Measurements from ENCODE around the gene DGLUCY.
"Not testable (repeated sequence)": the region's sequence is repeated elsewhere in the genome, so short reads cannot be mapped to it uniquely, and the experiment has no call there.

The DGLUCY gene

GRCh38 chr14:91113829-91114078 is at the start of gene DGLUCY:
Gene DGLUCY, plus strand, starts transcription at chr14:91114073. Its CDS starts 46,222 bp downstream, at chr14:91160295.
- peak; percentile 73 for DNase-seq (ENCODE audit: insufficient read length, low spot score)

GRCh38 chr14:91065266-91065665 is 48.6 kb upstream of the DGLUCY start:
- FAIRE-seq = no peak
- no peak for DNase-seq (ENCODE audit: insufficient read length, low spot score)

More at GRCh38 chr14:91113829-91114078, at the start of gene DGLUCY:
- FAIRE-seq = no peak

DNA sequence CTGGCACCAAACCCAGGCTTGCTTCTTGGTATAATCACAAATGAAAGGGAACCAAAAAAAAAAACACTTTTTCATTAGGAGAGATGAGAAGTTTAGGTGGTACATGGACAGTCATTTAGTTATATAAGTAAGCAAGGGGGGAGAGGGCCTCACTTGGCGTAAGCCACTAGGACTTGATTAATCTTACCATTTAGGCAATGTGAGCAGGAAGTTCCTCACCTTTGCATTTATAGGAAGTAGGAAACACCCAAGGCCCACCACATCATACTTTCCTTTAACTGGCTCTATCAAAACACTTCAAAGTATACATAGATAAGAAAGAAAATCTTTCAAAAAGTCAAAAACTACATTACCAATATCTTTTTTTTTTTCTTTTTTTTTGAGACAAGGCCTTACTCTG is 46.7 kb upstream of the DGLUCY start:
- FAIRE-seq (no peak), DNase-seq (ENCODE audit: insufficient read length, low spot score) (no peak)

GRCh38 chr14:91068642-91069041 is 45.2 kb upstream of the DGLUCY start:
- FAIRE-seq (no peak), DNase-seq (ENCODE audit: insufficient read length, low spot score) (no peak)

GRCh38 chr14:91070572-91070971 is 43.3 kb upstream of the DGLUCY start:
- FAIRE-seq = no peak
- no peak for DNase-seq (ENCODE audit: insufficient read length, low spot score)

DNA sequence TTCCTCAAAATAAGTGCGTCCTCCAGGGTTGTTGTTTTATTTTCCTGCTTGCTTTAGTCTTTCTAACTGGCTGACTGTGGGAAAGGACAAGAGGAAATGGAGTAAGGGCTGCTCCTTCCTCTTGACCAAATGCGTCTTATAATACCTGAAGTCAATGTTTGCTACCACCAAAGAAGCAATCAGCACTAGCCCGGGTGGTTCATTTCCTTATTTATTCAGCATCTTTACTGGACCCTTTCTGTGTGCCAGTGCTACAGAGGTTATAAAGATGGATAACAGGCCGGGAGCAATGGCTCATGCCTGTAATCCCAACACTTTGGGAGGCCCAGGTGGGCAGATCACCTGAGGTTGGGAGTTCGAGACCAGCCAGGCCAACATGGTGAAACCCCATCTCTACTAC is 38.3 kb upstream of the DGLUCY start:
- DNase-seq (ENCODE audit: insufficient read length, low spot score) (no peak), FAIRE-seq (no peak)

- DNase-seq (ENCODE audit: insufficient read length, low spot score) = no peak
- FAIRE-seq = peak; percentile 83
Measured at GRCh38 chr14:91078095-91078737, 35.7 kb upstream of the DGLUCY start.

- no peak for DNase-seq (ENCODE audit: insufficient read length, low spot score)
- FAIRE-seq = no peak
Measured at GRCh38 chr14:91080071-91080470, 33.8 kb upstream of the DGLUCY start.

- FAIRE-seq = no peak
- no peak for DNase-seq (ENCODE audit: insufficient read length, low spot score)
Measured at GRCh38 chr14:91082282-91082681, 31.6 kb upstream of the DGLUCY start.

GRCh38 chr14:91084516-91084915 is 29.4 kb upstream of the DGLUCY start:
- DNase-seq (ENCODE audit: insufficient read length, low spot score) (no peak), FAIRE-seq (no peak)

DNA sequence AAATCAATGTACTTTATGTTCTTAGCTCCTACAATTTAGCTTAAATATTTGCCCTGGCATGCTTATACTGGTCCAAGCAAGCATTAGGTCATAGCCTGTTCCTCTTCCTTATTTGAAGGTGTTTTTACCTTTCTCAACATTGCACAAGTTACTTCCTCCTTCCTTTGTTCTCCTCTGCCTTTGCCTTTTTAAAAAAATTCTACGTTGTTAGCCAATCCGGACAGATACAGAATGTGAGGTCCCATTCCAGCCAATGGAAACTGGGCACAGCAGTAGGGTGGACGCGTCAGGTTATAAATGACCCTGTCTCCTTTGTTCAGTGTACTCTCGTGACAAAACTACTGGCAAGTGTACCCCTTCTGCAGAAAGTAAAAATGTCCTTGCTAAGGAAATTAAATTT is 26.4 kb upstream of the DGLUCY start:
- not testable (repeated sequence) for DNase-seq (ENCODE audit: insufficient read length, low spot score); FAIRE-seq

- DNase-seq (ENCODE audit: insufficient read length, low spot score) = no peak
- no peak for FAIRE-seq
Measured at GRCh38 chr14:91088585-91089235, 25.2 kb upstream of the DGLUCY start.

GRCh38 chr14:91089958-91090535 is 23.8 kb upstream of the DGLUCY start:
- FAIRE-seq = no peak

GRCh38 chr14:91090743-91091142 is 23.1 kb upstream of the DGLUCY start:
- FAIRE-seq = no peak

More at GRCh38 chr14:91089958-91090535, 23.8 kb upstream of the DGLUCY start:
- no peak for DNase-seq (ENCODE audit: insufficient read length, low spot score)

DNA sequence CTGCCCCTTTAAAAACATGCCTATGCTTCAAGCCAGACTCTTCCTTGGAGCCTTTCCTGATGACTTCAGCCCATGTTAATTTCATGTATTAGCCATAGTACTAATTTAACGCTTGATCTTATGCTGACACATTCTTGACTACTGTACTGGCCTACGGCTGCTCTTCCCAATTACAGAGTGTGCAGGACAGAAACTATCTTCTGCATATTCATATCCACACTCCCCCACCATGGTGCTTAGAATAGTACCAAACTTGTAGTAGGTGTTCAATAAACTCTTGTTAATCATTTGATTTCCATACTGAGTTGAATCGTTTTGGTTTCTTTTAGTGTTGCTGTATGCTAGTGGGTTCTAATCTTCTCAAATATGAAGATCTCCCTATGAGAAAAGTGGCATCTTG is 21.8 kb upstream of the DGLUCY start:
- DNase-seq (ENCODE audit: insufficient read length, low spot score) (no peak), FAIRE-seq (no peak)

More at GRCh38 chr14:91090743-91091142, 23.1 kb upstream of the DGLUCY start:
- no peak for DNase-seq (ENCODE audit: insufficient read length, low spot score)

DNA sequence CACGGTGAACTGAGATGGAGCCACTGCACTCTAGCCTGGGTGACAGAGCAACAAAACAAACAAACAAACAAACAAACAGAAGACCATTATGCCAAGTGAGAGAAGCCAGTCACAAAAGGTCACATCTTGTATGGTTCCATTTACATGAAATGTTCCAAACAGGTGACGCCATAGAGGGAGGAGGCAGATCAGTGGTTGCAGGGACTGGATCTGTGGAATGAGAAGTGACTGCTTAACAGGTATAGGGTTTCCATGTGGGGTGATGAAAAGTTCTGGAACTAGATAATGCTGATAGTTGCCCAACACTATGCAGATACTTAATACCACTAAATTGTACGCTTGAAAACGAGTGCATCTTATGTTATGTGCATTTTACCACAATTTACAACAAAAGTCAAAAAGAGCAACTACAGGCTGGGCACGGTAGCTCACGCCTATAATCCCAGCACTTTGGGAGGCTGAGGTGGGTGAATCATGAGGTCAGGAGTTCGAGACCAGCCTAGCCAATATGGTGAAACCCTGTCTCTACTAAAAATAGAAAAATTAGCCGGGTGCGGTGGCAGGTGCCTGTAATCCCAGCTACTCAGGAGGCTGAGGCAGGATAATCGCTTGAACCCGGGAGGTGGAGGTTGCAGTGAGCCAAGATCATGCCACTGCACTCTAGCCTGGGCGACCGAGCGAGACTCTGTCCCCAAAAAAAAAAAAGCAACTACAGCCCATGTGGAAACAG is 20.0 kb upstream of the DGLUCY start:
- not testable (repeated sequence) for FAIRE-seq; DNase-seq (ENCODE audit: insufficient read length, low spot score)

GRCh38 chr14:91094772-91095171 is 19.1 kb upstream of the DGLUCY start:
- no peak for FAIRE-seq

DNA sequence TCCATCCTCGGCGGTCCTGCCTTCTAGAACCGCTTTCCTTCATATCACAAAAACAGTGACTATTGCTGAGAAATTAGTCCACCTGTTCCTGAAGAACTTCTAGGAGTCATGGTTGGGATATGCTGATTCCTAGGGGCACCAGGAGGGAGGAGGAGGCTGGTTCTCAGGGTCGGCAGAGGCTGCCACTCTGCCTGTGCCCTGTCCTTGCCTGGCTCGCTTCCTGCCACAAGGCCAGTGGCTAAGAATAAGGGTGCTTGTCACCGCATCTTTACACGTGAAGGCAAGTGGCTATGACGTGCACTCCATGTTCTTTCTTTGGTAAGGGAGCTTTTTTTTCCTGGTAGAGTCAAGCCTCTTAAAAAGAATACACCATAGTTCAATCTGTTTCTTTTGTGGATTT is 18.7 kb upstream of the DGLUCY start:
- DNase-seq (ENCODE audit: insufficient read length, low spot score) = no peak
- FAIRE-seq = no peak

More at GRCh38 chr14:91094772-91095171, 19.1 kb upstream of the DGLUCY start:
- no peak for DNase-seq (ENCODE audit: insufficient read length, low spot score)

DNA sequence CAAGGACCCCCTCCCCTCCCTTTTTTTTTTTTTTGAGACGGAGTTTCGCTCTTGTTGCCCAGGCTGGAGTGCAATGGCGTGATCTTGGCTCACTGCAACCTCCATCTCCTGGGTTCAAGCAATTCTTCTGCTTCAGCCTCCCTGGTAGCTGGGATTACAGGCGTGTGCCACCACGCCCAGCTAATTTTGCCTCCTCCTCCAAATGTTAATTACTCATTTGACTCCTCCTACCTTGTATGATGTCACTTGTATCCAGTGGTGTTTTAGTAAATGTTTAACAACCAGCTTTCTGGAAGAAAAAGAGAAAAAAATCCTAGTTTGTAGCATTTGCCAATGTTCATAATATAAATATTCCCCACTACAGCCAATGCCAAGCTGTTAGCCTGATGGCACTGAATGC is 16.2 kb upstream of the DGLUCY start:
- FAIRE-seq; DNase-seq (ENCODE audit: insufficient read length, low spot score): not testable (repeated sequence)

GRCh38 chr14:91098591-91098990 is 15.3 kb upstream of the DGLUCY start:
- no peak for FAIRE-seq
- DNase-seq (ENCODE audit: insufficient read length, low spot score) = no peak

- no peak for DNase-seq (ENCODE audit: insufficient read length, low spot score)
- FAIRE-seq = no peak
Measured at GRCh38 chr14:91100102-91100501, 13.8 kb upstream of the DGLUCY start.

GRCh38 chr14:91103116-91103515 is 10.8 kb upstream of the DGLUCY start:
- DNase-seq (ENCODE audit: insufficient read length, low spot score) = no peak
- FAIRE-seq = no peak
